Neural progenitor cell (in vitro differentiated cells): ENCODE results near the gene ARHGAP19. TPM values are rescaled to one million over a fixed set of nuclear protein-coding genes. Genes with fewer than 3 reads are reported as not detected.

Source experiments
- DNase-seq: peaks from one replicate; pipeline ENCODE4 v3.0.0-alpha.2; 2016; ENCODE audit warnings: low spot score
- H2AFZ ChIP-seq: fragments of 200-600 bp; sonication (generic); replicated peaks from 2 replicates; pipeline ENCODE4 v1.6.1; 2016; ENCODE audit warnings: antibody characterized with exemption
- H3F3A ChIP-seq: fragments of 200-600 bp; sonication (generic); 2 replicates; pipeline ENCODE4 v1.6.1; 2016; ENCODE audit warnings: antibody characterized with exemption, low read depth
- H3K27ac ChIP-seq: fragments of 200-600 bp; sonication (generic); 2 replicates; pipeline ENCODE4 v1.5.1; 2016; ENCODE audit warnings: mild to moderate bottlenecking
- H3K27me3 ChIP-seq: fragments of 200-600 bp; sonication (generic); 2 replicates; pipeline ENCODE4 v1.6.1; 2016; ENCODE audit warnings: mild to moderate bottlenecking, moderate library complexity
- H3K36me3 ChIP-seq: fragments of 200-600 bp; sonication (generic); 2 replicates; pipeline ENCODE4 v1.5.1; 2016
- H3K4me1 ChIP-seq: fragments of 200-600 bp; sonication (generic); 2 replicates; pipeline ENCODE4 v1.6.1; 2016; ENCODE audit warnings: mixed run types
- H3K4me2 ChIP-seq: fragments of 200-600 bp; sonication (generic); 2 replicates; pipeline ENCODE4 v1.6.1; 2016
- H3K4me3 ChIP-seq: fragments of 200-600 bp; sonication (generic); 2 replicates; pipeline ENCODE4 v1.5.1; 2016
- H3K79me2 ChIP-seq: fragments of 200-600 bp; sonication (generic); 2 replicates; pipeline ENCODE4 v1.6.1; 2016; ENCODE audit warnings: low read depth
- H3K9ac ChIP-seq: fragments of 200-600 bp; sonication (generic); 2 replicates; pipeline ENCODE4 v1.6.1; 2016
- H3K9me3 ChIP-seq: fragments of 200-600 bp; sonication (generic); 2 replicates; pipeline ENCODE4 v1.5.1; 2016; ENCODE audit warnings: low read depth
- H4K20me1 ChIP-seq: fragments of 200-600 bp; sonication (generic); 2 replicates; pipeline ENCODE4 v1.6.1; 2016; ENCODE audit warnings: low read depth
- H3K27ac Mint-ChIP-seq: 3 replicates; pipeline ENCODE4 v1.8.0; 2021; ENCODE audit warnings: mixed read lengths
- H3K27me3 Mint-ChIP-seq: 2 replicates; pipeline ENCODE4 v1.8.0; 2022; ENCODE audit warnings: low read depth, mild to moderate bottlenecking, inconsistent platforms, moderate library complexity, mixed read lengths; ENCODE audit not compliant: insufficient read depth
- H3K36me3 Mint-ChIP-seq: 3 replicates; pipeline ENCODE4 v1.8.0; 2021; ENCODE audit warnings: mixed read lengths
- H3K4me1 Mint-ChIP-seq: 3 replicates; pipeline ENCODE4 v1.8.0; 2021; ENCODE audit warnings: mixed read lengths
- H3K4me3 Mint-ChIP-seq: 3 replicates; pipeline ENCODE4 v1.8.0; 2021; ENCODE audit warnings: mild to moderate bottlenecking, moderate library complexity, mixed read lengths
- H3K9me3 Mint-ChIP-seq: 3 replicates; pipeline ENCODE4 v1.8.0; 2020; ENCODE audit warnings: mixed read lengths
- EZH2 ChIP-seq: fragments of 200-600 bp; sonication (generic); IDR thresholded peaks from 2 replicates; pipeline ENCODE4 v1.6.1; 2017; ENCODE audit warnings: antibody characterized with exemption, mild to moderate bottlenecking, moderate library complexity
- EZH2phosphoT487 ChIP-seq: fragments of 200-600 bp; sonication (generic); IDR thresholded peaks from 2 replicates; pipeline ENCODE4 v1.6.1; 2017; ENCODE audit warnings: antibody characterized with exemption
- total RNA-seq: library from RNA; depleted of rRNA; stranded (reverse); fragments of >200 nt; gene quantifications from 2 replicates; pipeline ENCODE4 v1.2.3, GENCODE V29; 2015; ENCODE audit warnings: low replicate concordance
- TF ChIP-seq, protein P1 (sequence below): fragments of 200-600 bp; sonication (generic); IDR thresholded peaks from 2 replicates; pipeline ENCODE4 v1.5.1; 2017; ENCODE audit warnings: antibody characterized with exemption, mild to moderate bottlenecking

ARHGAP19 gene
- total RNA-seq, 1 donor from 2014 or later = 88.8 TPM

DNA sequence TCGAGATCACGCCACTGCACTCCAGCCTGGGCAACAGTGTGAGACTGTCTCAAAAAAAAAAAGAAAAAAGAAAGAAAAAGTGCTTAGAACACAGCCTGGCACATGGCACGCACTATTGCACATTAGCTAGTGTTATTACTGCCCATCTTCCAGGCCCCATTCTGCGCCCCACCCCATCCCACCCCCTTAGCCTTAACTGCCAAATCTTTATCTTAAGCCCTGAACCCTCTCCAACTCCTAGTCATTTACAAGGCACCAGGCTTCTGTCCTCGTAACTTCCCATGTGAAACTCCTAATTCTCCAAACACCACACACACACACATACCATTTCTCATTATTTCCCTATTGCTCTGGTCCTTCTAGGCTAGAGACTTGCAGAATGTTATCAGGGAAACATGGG is 37.3 kb upstream of the ARHGAP19 start:
- Histone ChIP-seq H2AFZ (no peak overlapping the region), H3K27ac (no peak overlapping the region), H3K9ac (no peak overlapping the region), H3F3A (peaks cover 32% of the 10 kb centered on the region), H3K27me3 (no peaks in the 10 kb centered on the region), H3K36me3 (no peaks in the 10 kb centered on the region), H3K79me2 (peaks cover 57% of the 10 kb centered on the region), H4K20me1 (peaks cover 50% of the 10 kb centered on the region), H3K4me2 (no peak overlapping the region), H3K4me1 (peaks cover 16% of the 10 kb centered on the region), H3K4me3 (no peak overlapping the region), H3K9me3 (no peaks in the 10 kb centered on the region)
- no peak overlapping the region for H3K27ac Mint-ChIP-seq
- H3K27me3 Mint-ChIP-seq = peaks cover 12% of the 10 kb centered on the region
- no peaks in the 10 kb centered on the region for H3K9me3 Mint-ChIP-seq
- no peak for DNase-seq
- H3K4me3 Mint-ChIP-seq = no peak overlapping the region
- peaks cover 21% of the 10 kb centered on the region for H3K4me1 Mint-ChIP-seq
- peaks cover 4% of the 10 kb centered on the region for H3K36me3 Mint-ChIP-seq
- TF ChIP-seq, protein P1, sequence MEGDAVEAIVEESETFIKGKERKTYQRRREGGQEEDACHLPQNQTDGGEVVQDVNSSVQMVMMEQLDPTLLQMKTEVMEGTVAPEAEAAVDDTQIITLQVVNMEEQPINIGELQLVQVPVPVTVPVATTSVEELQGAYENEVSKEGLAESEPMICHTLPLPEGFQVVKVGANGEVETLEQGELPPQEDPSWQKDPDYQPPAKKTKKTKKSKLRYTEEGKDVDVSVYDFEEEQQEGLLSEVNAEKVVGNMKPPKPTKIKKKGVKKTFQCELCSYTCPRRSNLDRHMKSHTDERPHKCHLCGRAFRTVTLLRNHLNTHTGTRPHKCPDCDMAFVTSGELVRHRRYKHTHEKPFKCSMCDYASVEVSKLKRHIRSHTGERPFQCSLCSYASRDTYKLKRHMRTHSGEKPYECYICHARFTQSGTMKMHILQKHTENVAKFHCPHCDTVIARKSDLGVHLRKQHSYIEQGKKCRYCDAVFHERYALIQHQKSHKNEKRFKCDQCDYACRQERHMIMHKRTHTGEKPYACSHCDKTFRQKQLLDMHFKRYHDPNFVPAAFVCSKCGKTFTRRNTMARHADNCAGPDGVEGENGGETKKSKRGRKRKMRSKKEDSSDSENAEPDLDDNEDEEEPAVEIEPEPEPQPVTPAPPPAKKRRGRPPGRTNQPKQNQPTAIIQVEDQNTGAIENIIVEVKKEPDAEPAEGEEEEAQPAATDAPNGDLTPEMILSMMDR = no peak
- no peak for TF ChIP-seq EZH2phosphoT487
- no peak for TF ChIP-seq EZH2

DNA sequence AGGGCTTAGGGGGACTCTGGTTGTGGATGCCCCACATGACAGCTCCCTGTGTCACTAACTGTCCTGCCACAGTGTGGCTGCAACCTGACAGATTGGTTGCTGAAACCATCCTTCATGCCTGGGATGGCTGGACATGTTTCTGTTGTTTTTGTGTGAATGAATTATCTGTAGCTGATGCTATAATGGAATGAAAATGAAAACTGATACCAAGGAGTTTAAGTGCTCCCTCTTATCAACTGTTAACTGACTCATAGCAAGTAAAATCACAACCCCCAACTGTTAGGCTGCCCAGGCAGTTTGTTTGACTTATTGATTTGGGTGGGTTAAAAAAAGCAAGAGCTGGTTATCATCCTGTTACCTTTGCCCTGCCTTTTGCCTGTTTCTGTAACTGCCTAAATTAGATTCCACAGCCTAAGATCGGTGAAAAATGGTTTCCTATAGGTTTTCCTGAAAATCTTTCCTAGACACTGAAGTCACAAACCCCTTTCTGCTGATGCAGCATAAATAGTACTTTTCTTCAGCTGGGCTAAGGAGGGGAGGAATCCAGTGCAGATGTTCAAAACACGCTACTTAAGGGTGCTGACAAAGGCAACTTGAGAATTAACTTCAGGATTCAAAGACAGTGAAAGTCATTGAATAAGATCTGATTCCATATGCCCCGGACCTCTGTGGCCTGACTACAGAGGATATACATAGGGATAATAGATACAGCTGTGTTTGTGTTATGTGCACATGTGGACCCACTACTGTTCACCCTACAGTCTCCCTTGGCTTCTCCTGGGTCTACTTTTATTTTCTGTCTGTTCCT is 36.4 kb upstream of the ARHGAP19 start:
- Histone ChIP-seq H3F3A (peaks cover 32% of the 10 kb centered on the region), H3K9ac (no peak overlapping the region), H3K79me2 (peaks cover 52% of the 10 kb centered on the region), H3K27ac (no peak overlapping the region), H3K27me3 (no peaks in the 10 kb centered on the region), H4K20me1 (peaks cover 49% of the 10 kb centered on the region), H2AFZ (no peak overlapping the region), H3K9me3 (no peaks in the 10 kb centered on the region), H3K36me3 (no peaks in the 10 kb centered on the region), H3K4me1 (peaks cover 16% of the 10 kb centered on the region), H3K4me2 (no peak overlapping the region), H3K4me3 (no peak overlapping the region)
- Mint-ChIP-seq H3K4me3 (no peak overlapping the region), H3K9me3 (no peaks in the 10 kb centered on the region), H3K27ac (no peak overlapping the region), H3K4me1 (peaks cover 21% of the 10 kb centered on the region), H3K27me3 (peaks cover 12% of the 10 kb centered on the region), H3K36me3 (peaks cover 4% of the 10 kb centered on the region)
- no peak for DNase-seq
- TF ChIP-seq, protein P1 = no peak
- TF ChIP-seq EZH2phosphoT487 (no peak), EZH2 (no peak)

DNA sequence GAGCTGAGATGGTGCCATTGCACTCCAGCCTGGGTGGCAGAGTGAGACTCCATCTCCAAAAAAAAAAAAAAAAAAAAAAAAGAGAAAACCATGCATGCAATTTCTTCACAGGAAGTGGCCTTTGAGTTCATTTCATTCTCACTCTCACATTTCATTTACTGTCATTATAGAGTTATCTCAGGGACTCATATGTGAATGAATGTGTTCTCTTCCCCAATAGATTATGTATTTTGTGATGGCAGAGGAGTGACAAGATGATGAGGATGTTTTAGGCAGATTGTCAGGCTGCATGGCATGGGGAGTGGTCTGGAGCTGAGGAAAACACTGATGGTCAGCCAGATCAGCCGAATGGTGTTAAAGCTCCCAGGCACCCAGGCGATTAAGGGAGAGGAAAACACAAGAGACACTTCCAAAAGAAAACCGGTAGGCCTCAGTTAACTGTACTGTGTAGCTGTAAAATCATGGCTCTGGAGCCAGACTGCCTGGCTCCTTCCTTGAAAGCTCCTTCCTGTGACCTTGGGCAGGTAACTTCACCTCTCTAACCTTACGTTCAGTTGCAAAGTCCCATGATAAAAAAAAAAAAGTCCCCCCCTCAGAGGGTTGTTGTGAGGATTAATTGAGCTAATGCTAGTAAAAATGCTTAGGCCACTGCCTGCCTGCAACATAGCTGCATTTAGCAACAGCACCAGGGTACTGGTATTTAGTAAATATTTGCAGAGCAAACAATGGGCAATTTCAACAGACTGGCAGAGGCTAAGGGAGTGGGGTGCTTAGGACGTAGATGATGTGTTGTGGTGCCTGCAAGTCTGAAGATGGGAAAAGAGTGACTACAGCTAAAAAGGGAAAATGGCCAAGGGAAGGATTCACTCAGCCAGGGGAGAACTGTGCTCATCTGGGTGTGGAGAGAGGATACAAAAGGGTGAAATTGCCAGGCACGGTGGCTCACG is 35.2 kb upstream of the ARHGAP19 start:
- no peak overlapping the region for H3K27ac Mint-ChIP-seq
- Histone ChIP-seq H3K27me3 (peaks cover 1% of the 10 kb centered on the region), H3K4me1 (peaks cover 7% of the 10 kb centered on the region), H3K27ac (no peak overlapping the region), H3K9me3 (no peaks in the 10 kb centered on the region), H3K4me2 (no peak overlapping the region), H3K79me2 (peaks cover 40% of the 10 kb centered on the region), H3K4me3 (no peak overlapping the region), H2AFZ (no peak overlapping the region), H3K36me3 (no peaks in the 10 kb centered on the region), H4K20me1 (peaks cover 39% of the 10 kb centered on the region), H3F3A (peaks cover 21% of the 10 kb centered on the region), H3K9ac (no peak overlapping the region)
- H3K4me1 Mint-ChIP-seq = peaks cover 11% of the 10 kb centered on the region
- no peak for DNase-seq
- no peaks in the 10 kb centered on the region for H3K9me3 Mint-ChIP-seq
- H3K4me3 Mint-ChIP-seq = no peak overlapping the region
- TF ChIP-seq, protein P1 = no peak
- no peak for TF ChIP-seq EZH2
- TF ChIP-seq EZH2phosphoT487 = no peak
- peaks cover 13% of the 10 kb centered on the region for H3K27me3 Mint-ChIP-seq
- peaks cover 4% of the 10 kb centered on the region for H3K36me3 Mint-ChIP-seq
